Choroid plexus epithelial cell (primary cell): ENCODE results near the gene ZHX3.

ENCODE experiments used
- DNase-seq: peaks from one replicate; pipeline ENCODE4 v3.0.0-alpha.2; 2010; ENCODE audit warnings: low read depth
- H3K4me3 ChIP-seq: 2 replicates; pipeline ENCODE4 v1.5.1; 2011; ENCODE audit warnings: low read depth, mild to moderate bottlenecking, control low read depth, low read length, moderate library complexity
- CTCF ChIP-seq: conservative IDR thresholded peaks from 2 replicates; pipeline ENCODE4 v1.5.1; 2011; ENCODE audit warnings: low read depth, mild to moderate bottlenecking, control low read depth, inconsistent platforms, low read length, moderate library complexity

Gene ZHX3

DNA sequence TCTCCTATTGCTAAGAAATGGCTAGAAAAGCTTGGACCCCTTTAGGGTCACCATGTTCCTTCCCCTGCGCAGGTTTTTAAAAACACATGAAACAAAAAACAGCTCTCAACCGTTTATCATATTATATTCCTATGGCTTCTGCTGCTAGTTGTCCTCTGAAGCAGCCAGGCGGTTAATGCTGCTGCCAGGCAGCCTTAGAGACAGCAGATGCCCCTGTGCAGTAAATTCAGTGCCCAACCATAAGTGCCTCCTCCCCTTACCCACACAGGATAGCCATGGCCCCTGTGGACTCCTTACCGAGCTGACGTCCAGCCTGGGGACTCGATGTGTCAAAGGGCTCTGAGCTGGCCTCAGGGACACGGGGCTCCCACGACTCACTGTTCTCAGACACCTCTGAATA lies 115.8 kb downstream of the ZHX3 start:
- no peak for DNase-seq
- H3K4me3 ChIP-seq, result no peak overlapping the region
- TF ChIP-seq CTCF, result no peak

- no peak for DNase-seq
- H3K4me3 ChIP-seq, result no peak overlapping the region
- no peak for TF ChIP-seq CTCF
Measured at GRCh38 chr20:41200446-41201202, 116.9 kb downstream of the ZHX3 start.

DNA sequence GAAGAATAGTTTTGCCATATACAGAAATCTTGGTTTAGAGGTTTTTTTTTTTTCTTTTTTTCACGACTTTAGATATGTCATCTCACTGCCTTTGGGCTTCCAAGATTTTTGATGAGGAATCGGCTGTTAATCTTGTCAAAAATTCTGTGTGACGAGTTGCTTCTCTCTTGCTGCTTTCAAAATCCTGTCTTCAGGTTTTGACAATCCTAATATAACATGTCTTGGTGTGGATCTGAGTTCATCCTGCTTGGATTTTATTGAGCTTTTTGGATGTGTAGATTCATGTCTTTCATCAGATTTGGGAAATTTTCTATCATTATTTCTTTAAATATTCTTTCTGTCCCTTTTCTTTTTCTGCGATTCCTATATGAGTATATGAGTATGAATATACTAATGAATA lies 119.1 kb downstream of the ZHX3 start:
- no peak for TF ChIP-seq CTCF
- no peak overlapping the region for H3K4me3 ChIP-seq
- DNase-seq, result no peak

DNA sequence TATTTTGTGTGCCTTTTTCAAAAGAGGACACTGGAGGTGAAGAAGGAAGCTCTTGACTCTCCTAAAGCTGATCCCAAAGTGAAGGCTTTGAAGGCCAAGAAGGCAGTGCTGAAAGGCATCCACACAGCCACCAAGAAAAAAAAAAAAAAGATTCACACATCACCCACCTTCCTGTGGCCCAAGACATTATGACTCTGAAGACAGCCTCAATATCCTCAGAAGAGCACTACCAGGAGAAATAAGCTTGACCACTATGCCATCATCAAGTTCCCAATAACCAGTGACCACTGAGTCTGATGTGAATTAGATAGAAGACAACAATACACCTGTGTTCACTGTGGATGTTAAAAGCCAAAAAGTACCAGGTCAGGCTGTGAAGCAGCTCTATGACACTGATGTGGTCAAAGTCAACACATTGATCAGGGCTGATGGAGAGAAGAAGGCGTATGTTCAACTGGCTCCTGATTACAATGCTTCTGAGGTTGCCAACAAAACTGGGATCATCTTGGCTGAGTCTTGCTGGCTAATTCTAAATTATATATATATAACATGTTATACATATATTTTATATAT lies 120.8 kb downstream of the ZHX3 start:
- no peak overlapping the region for H3K4me3 ChIP-seq
- DNase-seq, result no peak
- TF ChIP-seq CTCF, result no peak

GRCh38 chr20:41192575-41192974 lies 125.0 kb downstream of the ZHX3 start:
- no peak for TF ChIP-seq CTCF
- DNase-seq, result no peak
- H3K4me3 ChIP-seq, result no peak overlapping the region

DNA sequence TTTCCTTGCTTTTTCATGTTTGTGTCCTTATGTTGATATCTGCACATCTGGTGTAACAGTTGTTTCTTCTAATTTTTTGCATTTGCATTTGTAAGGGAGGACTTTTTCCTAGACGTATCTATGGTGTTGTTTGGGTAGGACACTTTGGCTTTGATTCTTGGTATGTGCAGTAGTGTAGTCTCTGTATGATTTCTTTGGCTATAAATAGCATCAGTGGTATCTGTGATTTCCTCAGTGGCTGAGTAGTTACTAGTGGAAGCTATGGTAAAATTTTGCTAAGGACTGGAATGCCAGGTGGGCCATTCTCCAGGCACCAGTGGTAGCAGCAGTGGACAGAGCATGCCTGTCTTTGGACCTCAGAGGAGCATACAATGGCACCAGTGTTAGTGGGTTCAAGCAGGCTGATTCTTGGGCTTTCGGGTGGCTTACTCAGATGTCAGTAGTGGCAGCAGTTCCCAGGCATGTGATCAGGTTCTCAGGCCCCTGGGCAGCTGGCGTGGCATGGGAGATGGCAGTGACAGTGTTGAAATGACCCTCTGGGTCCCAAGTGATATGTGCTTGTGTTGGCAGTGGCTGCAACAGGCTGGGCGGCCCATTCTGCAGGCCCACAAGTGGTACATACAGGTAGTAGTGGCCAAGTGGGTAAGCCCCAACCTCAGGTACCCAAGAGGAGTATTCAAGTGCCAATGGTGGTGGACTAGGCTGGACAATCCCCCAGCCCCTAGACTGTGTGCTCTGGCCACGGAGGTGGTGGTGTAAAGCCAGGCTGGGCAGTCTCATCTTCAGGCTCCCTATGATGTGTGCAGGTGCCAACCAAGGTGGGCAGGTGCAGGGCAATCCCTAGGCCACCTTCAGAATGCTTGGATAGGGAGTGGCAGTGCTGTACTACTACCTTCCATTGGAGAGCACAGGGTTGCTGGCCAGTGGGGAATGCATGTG lies 125.7 kb downstream of the ZHX3 start:
- DNase-seq, result no peak
- H3K4me3 ChIP-seq, result no peak overlapping the region

More for the DNA sequence above, 125.7 kb downstream of the ZHX3 start:
- TF ChIP-seq CTCF, result no peak
